ENCODE data around the gene MTUS2. TPM values are rescaled to one million over a fixed set of nuclear protein-coding genes. Genes with fewer than 3 reads are reported as not detected.

The MTUS2 gene
- total RNA-seq, 1 donor from 2014 or later: 6.8 TPM

GRCh38 chr13:29503041-29503837 is 683.1 kb downstream of the MTUS2 start:
- Mint-ChIP-seq H3K27ac (ENCODE audit: unreplicated experiment) (no peak overlapping the region), H3K4me1 (ENCODE audit: low read depth, unreplicated experiment) (peaks cover 28% of the 10 kb centered on the region), H3K36me3 (ENCODE audit: unreplicated experiment) (no peaks in the 10 kb centered on the region), H3K27me3 (ENCODE audit: unreplicated experiment) (peaks cover 1% of the 10 kb centered on the region), H3K4me3 (ENCODE audit: unreplicated experiment) (no peak overlapping the region), H3K9me3 (ENCODE audit: unreplicated experiment) (peaks cover 1% of the 10 kb centered on the region)
- TF ChIP-seq CTCF (IDR thresholded peaks at IDR 0.05; ENCODE audit: partially characterized antibody, unreplicated experiment): no peak
- DNase-seq: no peak

GRCh38 chr13:29504691-29505090 is 684.6 kb downstream of the MTUS2 start:
- Mint-ChIP-seq H3K27me3 (ENCODE audit: unreplicated experiment) (peaks cover 1% of the 10 kb centered on the region), H3K36me3 (ENCODE audit: unreplicated experiment) (no peaks in the 10 kb centered on the region), H3K9me3 (ENCODE audit: unreplicated experiment) (peaks cover 1% of the 10 kb centered on the region), H3K4me1 (ENCODE audit: low read depth, unreplicated experiment) (peaks cover 36% of the 10 kb centered on the region), H3K4me3 (ENCODE audit: unreplicated experiment) (no peak overlapping the region), H3K27ac (ENCODE audit: unreplicated experiment) (no peak overlapping the region)
- no peak for DNase-seq
- no peak for TF ChIP-seq CTCF (IDR thresholded peaks at IDR 0.05; ENCODE audit: partially characterized antibody, unreplicated experiment)

GRCh38 chr13:29505511-29505910 is 685.4 kb downstream of the MTUS2 start:
- H3K27me3 Mint-ChIP-seq (ENCODE audit: unreplicated experiment): peaks cover 5% of the 10 kb centered on the region
- H3K4me1 Mint-ChIP-seq (ENCODE audit: low read depth, unreplicated experiment): peaks cover 35% of the 10 kb centered on the region
- no peak for TF ChIP-seq CTCF (IDR thresholded peaks at IDR 0.05; ENCODE audit: partially characterized antibody, unreplicated experiment)
- no peak overlapping the region for H3K27ac Mint-ChIP-seq (ENCODE audit: unreplicated experiment)
- H3K9me3 Mint-ChIP-seq (ENCODE audit: unreplicated experiment): peaks cover 1% of the 10 kb centered on the region
- H3K36me3 Mint-ChIP-seq (ENCODE audit: unreplicated experiment): no peaks in the 10 kb centered on the region
- H3K4me3 Mint-ChIP-seq (ENCODE audit: unreplicated experiment): no peak overlapping the region
- no peak for DNase-seq

- Mint-ChIP-seq H3K27me3 (ENCODE audit: unreplicated experiment) (peaks cover 5% of the 10 kb centered on the region), H3K4me1 (ENCODE audit: low read depth, unreplicated experiment) (peaks cover 35% of the 10 kb centered on the region), H3K4me3 (ENCODE audit: unreplicated experiment) (no peak overlapping the region), H3K27ac (ENCODE audit: unreplicated experiment) (no peak overlapping the region), H3K9me3 (ENCODE audit: unreplicated experiment) (peaks cover 1% of the 10 kb centered on the region), H3K36me3 (ENCODE audit: unreplicated experiment) (no peaks in the 10 kb centered on the region)
- DNase-seq: no peak
- TF ChIP-seq CTCF (IDR thresholded peaks at IDR 0.05; ENCODE audit: partially characterized antibody, unreplicated experiment): no peak
Observed at GRCh38 chr13:29505950-29506349, 685.8 kb downstream of the MTUS2 start.

GRCh38 chr13:29507356-29507755 is 687.2 kb downstream of the MTUS2 start:
- Mint-ChIP-seq H3K27me3 (ENCODE audit: unreplicated experiment) (peaks cover 5% of the 10 kb centered on the region), H3K4me3 (ENCODE audit: unreplicated experiment) (peak overlapping the region; percentile 5), H3K9me3 (ENCODE audit: unreplicated experiment) (peaks cover 6% of the 10 kb centered on the region), H3K36me3 (ENCODE audit: unreplicated experiment) (no peaks in the 10 kb centered on the region), H3K4me1 (ENCODE audit: low read depth, unreplicated experiment) (peaks cover 44% of the 10 kb centered on the region), H3K27ac (ENCODE audit: unreplicated experiment) (no peak overlapping the region)
- TF ChIP-seq CTCF (IDR thresholded peaks at IDR 0.05; ENCODE audit: partially characterized antibody, unreplicated experiment): no peak
- DNase-seq: no peak

Data from glutamatergic neuron (in vitro differentiated cells).